ENCODE data around the gene ADGRG3. TPM values are rescaled to one million over a fixed set of nuclear protein-coding genes. Genes with fewer than 3 reads are reported as not detected.

ADGRG3 gene
- total and polyA plus RNA-seq, 10 of the 15 experiments (the other 5 are each of a cell fraction or from before 2014, with no cell fraction given): 0.10 to 0.11 (median 0.10) TPM; not detected in 7

DNA sequence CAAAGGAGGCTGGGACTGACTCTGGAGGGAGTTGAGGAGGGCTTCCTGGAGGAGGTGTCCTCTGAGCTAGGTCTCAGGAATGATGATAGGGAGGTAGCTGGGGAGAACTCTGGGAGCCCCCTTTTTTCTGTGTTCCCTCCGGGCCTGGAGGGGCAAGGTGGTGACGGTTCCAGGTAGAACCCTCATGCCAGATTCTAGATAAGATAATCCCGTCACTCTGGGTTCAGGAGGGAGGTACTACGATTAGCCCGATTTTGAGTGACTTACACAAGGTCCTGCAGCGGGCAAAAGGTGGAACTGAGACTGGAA lies 18.7 kb upstream of the ADGRG3 start:
- H3K4me3 ChIP-seq: no peak overlapping the region
- DNase-seq (ENCODE audit: low read depth, low spot score): no peak
- H3K4me1 ChIP-seq (ENCODE audit: control insufficient read depth, insufficient read depth, low read length): peaks cover 19% of the 10 kb centered on the region
- ATAC-seq: no peak
- POLR2A ChIA-PET: interaction anchor here (0.5 to 1.8 kb wide), 2 partner anchors 41 to 49 kb away, joined by 3 to 7 read pairs; no protein-coding TSS in a partner anchor
- no peak for FAIRE-seq
- no peaks in the 10 kb centered on the region for H3K79me2 ChIP-seq (ENCODE audit: control insufficient read depth, insufficient read depth, low read length)
- TF ChIP-seq SUPT20H (IDR thresholded peaks at IDR 0.05; ENCODE audit: borderline replicate concordance, control insufficient read depth, low read depth, low read length) (no peak), EED (IDR thresholded peaks at IDR 0.05; ENCODE audit: low read depth) (no peak), EZH2 (IDR thresholded peaks at IDR 0.05; ENCODE audit: borderline replicate concordance, control insufficient read depth, low read depth, low read length) (no peak), MTA3 (IDR thresholded peaks at IDR 0.05; ENCODE audit: borderline replicate concordance, low read length) (no peak), FOXM1 (IDR thresholded peaks at IDR 0.05; ENCODE audit: low read depth, low read length) (0 out of 2 replicates have a peak, but pooled peaks have one; percentile 4), NFYB (IDR thresholded peaks at IDR 0.05; ENCODE audit: insufficient read depth, low read depth, low read length) (no peak)
- TF ChIP-seq, protein P1, sequence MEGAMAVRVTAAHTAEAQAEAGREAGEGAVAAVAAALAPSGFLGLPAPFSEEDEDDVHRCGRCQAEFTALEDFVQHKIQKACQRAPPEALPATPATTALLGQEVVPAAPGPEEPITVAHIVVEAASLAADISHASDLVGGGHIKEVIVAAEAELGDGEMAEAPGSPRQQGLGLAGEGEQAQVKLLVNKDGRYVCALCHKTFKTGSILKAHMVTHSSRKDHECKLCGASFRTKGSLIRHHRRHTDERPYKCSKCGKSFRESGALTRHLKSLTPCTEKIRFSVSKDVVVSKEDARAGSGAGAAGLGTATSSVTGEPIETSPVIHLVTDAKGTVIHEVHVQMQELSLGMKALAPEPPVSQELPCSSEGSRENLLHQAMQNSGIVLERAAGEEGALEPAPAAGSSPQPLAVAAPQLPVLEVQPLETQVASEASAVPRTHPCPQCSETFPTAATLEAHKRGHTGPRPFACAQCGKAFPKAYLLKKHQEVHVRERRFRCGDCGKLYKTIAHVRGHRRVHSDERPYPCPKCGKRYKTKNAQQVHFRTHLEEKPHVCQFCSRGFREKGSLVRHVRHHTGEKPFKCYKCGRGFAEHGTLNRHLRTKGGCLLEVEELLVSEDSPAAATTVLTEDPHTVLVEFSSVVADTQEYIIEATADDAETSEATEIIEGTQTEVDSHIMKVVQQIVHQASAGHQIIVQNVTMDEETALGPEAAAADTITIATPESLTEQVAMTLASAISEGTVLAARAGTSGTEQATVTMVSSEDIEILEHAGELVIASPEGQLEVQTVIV (IDR thresholded peaks at IDR 0.05; ENCODE audit: borderline replicate concordance, partially characterized antibody): no peak
- TF ChIP-seq, protein P2, sequence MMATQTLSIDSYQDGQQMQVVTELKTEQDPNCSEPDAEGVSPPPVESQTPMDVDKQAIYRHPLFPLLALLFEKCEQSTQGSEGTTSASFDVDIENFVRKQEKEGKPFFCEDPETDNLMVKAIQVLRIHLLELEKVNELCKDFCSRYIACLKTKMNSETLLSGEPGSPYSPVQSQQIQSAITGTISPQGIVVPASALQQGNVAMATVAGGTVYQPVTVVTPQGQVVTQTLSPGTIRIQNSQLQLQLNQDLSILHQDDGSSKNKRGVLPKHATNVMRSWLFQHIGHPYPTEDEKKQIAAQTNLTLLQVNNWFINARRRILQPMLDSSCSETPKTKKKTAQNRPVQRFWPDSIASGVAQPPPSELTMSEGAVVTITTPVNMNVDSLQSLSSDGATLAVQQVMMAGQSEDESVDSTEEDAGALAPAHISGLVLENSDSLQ (IDR thresholded peaks at IDR 0.05): no peak
- 40% methylated on average over 6 of the region's 6 CpGs for WGBS (ENCODE audit: insufficient coverage, insufficient replicate concordance, low lambda C conversion rate, missing lambda C conversion rate)
- H3K9me3 ChIP-seq (replicated peaks; ENCODE audit: control insufficient read depth, insufficient read depth, low read length): no peaks in the 10 kb centered on the region
- SMC1A ChIA-PET (ENCODE audit: uncharacterized antibody, unreplicated experiment): interaction anchor here (0.6 to 6.6 kb wide), 10 partner anchors 39 to 230 kb away, joined by 3 to 126 read pairs (median 4); partner anchors contain the start of gene KATNB1
- CTCF ChIA-PET: interaction anchor here (0.6 to 8.1 kb wide), 21 partner anchors 8 to 231 kb away, joined by 3 to 210 read pairs (median 4); no protein-coding TSS in a partner anchor
- in situ Hi-C loops (cut with MboI) (no loop called here), intact Hi-C loops (cut with micrococcal nuclease; ENCODE audit: unreplicated experiment) (loop anchor here (1.0 to 2.0 kb wide), 4 partner anchors 49 to 73 kb away; no protein-coding TSS in a partner anchor)
- no TSS peak for BruUV-seq (replicated peaks)
- no peak overlapping the region for H3K4me2 ChIP-seq (ENCODE audit: control insufficient read depth, insufficient read depth)
- no peaks in the 10 kb centered on the region for H3K27me3 ChIP-seq (replicated peaks in 1 of 2; ENCODE audit: control insufficient read depth in 2 of 2, insufficient read depth in 2 of 2, low read length in 1 of 2)
- H3K36me3 ChIP-seq (ENCODE audit: control insufficient read depth in 2 of 2, insufficient read depth in 2 of 2, low read length in 1 of 2): no peaks in the 10 kb centered on the region
- H3K9ac ChIP-seq (ENCODE audit: control insufficient read depth, insufficient read depth, low read length): no peak overlapping the region
- RAD21 ChIA-PET (ENCODE audit: unreplicated experiment): interaction anchor here (1.0 to 6.0 kb wide), 9 partner anchors 39 to 107 kb away, joined by 3 to 88 read pairs (median 18); partner anchors contain the start of genes ADGRG5 and KATNB1
- no peaks in the 10 kb centered on the region for H4K20me1 ChIP-seq (ENCODE audit: control insufficient read depth, insufficient read depth)
- H2AFZ ChIP-seq (ENCODE audit: control insufficient read depth, low read depth, low read length): no peak overlapping the region
- no peak overlapping the region for H3K27ac ChIP-seq (ENCODE audit: control insufficient read depth, insufficient read depth)
